ENCODE data around the gene RXRA. TPM values are rescaled to one million over a fixed set of nuclear protein-coding genes. Genes with fewer than 3 reads are reported as not detected.
A peak's percentile ranks its signal among the peaks of the same experiment; 100 is the strongest.

The RXRA gene
- total and polyA plus RNA-seq, 2 of the 13 experiments (the other 11 are each of a cell fraction or from before 2014, with no cell fraction given) = 18.9 to 29.2 TPM

DNA sequence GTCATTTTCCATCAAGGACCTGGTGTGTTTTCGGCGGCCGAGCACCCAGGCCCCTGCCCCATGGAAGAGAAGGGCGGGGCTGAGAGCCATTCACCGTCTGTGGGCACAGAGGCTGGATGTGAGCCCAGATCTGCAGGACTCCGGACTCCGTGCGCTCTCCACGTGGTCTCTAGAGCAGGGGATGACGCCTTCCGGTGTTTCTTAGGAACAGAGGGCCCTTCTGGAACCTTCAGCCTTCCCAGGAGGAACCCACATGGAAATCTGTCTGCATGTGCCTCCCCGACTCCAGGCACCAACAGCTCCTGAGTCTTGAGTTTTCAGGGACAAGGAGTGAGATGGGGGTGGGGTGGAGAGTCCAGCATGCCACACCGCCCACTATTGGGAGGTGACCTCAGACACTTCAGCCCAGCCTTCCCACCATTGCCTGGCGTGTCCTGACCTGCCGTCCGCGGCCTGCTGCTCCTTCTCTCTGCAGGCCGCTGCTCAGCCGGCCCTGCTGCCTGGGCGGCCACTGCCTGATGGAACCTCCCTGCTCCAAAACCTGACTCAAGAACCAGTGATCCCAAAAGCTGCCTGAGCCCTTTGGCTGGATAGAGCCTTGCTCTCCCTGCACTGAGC, 2.4 kb upstream of the RXRA start (continued):
- TF ChIP-seq, protein P1, sequence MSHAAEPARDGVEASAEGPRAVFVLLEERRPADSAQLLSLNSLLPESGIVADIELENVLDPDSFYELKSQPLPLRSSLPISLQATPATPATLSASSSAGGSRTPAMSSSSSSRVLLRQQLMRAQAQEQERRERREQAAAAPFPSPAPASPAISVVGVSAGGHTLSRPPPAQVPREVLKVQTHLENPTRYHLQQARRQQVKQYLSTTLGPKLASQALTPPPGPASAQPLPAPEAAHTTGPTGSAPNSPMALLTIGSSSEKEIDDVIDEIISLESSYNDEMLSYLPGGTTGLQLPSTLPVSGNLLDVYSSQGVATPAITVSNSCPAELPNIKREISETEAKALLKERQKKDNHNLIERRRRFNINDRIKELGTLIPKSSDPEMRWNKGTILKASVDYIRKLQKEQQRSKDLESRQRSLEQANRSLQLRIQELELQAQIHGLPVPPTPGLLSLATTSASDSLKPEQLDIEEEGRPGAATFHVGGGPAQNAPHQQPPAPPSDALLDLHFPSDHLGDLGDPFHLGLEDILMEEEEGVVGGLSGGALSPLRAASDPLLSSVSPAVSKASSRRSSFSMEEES (CRISPR knock-in tag; IDR thresholded peaks at IDR 0.05) = peak; percentile 85
- TF ChIP-seq RCOR2 (CRISPR knock-in tag; IDR thresholded peaks at IDR 0.05) (no peak), ZNF30 (CRISPR knock-in tag; IDR thresholded peaks at IDR 0.05) (0 out of 2 replicates have a peak, but pooled peaks have one; percentile 49), JDP2 (CRISPR knock-in tag; IDR thresholded peaks at IDR 0.05; ENCODE audit: borderline replicate concordance) (no peak), ZNF230 (CRISPR knock-in tag; IDR thresholded peaks at IDR 0.05) (no peak), MEIS2 (CRISPR knock-in tag; IDR thresholded peaks at IDR 0.05) (peak; percentile 68; the same call in 1 of the 2 replicates), ZNF317 (CRISPR knock-in tag; IDR thresholded peaks at IDR 0.05) (no peak; the same call in 1 of the 2 replicates), ZSCAN25 (CRISPR knock-in tag; IDR thresholded peaks at IDR 0.05) (peak; percentile 82), FOSL2 (CRISPR knock-in tag; IDR thresholded peaks at IDR 0.05) (peak; percentile 63), CBX5 (CRISPR knock-in tag; IDR thresholded peaks at IDR 0.05; ENCODE audit: borderline replicate concordance) (no peak), ZNF775 (CRISPR knock-in tag; IDR thresholded peaks at IDR 0.05; ENCODE audit: borderline replicate concordance) (no peak), ZNF136 (CRISPR knock-in tag; IDR thresholded peaks at IDR 0.05; ENCODE audit: low read depth) (0 out of 2 replicates have a peak, but pooled peaks have one; percentile 41), ELF3 (CRISPR knock-in tag; IDR thresholded peaks at IDR 0.05) (peak; percentile 74), ZNF430 (CRISPR knock-in tag; IDR thresholded peaks at IDR 0.05) (peak; percentile 79; the same call in 1 of the 2 replicates), ZNF781 (CRISPR knock-in tag; IDR thresholded peaks at IDR 0.05; ENCODE audit: borderline replicate concordance, not compliant biosample characterization) (peak; percentile 96), NR3C1 (CRISPR knock-in tag; IDR thresholded peaks at IDR 0.05) (no peak), ZNF577 (CRISPR knock-in tag; IDR thresholded peaks at IDR 0.05; ENCODE audit: borderline replicate concordance, low read depth) (no peak), TOE1 (CRISPR knock-in tag; IDR thresholded peaks at IDR 0.05) (no peak), SIN3A (IDR thresholded peaks at IDR 0.05; ENCODE audit: borderline replicate concordance, low read depth, low read length) (no peak), ZNF652 (CRISPR knock-in tag; IDR thresholded peaks at IDR 0.05; ENCODE audit: borderline replicate concordance, low read depth) (no peak)
- TF ChIP-seq, protein P2, sequence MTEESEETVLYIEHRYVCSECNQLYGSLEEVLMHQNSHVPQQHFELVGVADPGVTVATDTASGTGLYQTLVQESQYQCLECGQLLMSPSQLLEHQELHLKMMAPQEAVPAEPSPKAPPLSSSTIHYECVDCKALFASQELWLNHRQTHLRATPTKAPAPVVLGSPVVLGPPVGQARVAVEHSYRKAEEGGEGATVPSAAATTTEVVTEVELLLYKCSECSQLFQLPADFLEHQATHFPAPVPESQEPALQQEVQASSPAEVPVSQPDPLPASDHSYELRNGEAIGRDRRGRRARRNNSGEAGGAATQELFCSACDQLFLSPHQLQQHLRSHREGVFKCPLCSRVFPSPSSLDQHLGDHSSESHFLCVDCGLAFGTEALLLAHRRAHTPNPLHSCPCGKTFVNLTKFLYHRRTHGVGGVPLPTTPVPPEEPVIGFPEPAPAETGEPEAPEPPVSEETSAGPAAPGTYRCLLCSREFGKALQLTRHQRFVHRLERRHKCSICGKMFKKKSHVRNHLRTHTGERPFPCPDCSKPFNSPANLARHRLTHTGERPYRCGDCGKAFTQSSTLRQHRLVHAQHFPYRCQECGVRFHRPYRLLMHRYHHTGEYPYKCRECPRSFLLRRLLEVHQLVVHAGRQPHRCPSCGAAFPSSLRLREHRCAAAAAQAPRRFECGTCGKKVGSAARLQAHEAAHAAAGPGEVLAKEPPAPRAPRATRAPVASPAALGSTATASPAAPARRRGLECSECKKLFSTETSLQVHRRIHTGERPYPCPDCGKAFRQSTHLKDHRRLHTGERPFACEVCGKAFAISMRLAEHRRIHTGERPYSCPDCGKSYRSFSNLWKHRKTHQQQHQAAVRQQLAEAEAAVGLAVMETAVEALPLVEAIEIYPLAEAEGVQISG (CRISPR knock-in tag; IDR thresholded peaks at IDR 0.05) = peak; percentile 79
- TF ChIP-seq, protein P3, sequence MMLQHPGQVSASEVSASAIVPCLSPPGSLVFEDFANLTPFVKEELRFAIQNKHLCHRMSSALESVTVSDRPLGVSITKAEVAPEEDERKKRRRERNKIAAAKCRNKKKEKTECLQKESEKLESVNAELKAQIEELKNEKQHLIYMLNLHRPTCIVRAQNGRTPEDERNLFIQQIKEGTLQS (CRISPR knock-in tag; IDR thresholded peaks at IDR 0.05) = no peak
- TF ChIP-seq, protein P4, sequence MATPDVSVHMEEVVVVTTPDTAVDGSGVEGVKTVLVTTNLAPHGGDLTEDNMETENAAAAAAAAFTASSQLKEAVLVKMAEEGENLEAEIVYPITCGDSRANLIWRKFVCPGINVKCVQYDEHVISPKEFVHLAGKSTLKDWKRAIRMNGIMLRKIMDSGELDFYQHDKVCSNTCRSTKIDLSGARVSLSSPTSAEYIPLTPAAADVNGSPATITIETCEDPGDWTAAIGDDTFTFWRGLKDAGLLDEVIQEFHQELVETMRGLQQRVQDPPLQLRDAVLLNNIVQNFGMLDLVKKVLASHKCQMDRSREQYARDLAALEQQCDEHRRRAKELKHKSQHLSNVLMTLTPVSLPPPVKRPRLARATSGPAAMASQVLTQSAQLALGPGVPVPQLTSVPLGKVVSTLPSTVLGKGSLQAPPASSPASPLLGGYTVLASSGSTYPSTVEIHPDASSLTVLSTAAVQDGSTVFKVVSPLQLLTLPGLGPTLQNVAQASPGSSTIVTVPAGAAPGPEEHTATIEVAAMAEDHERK (CRISPR knock-in tag; IDR thresholded peaks at IDR 0.05; ENCODE audit: low read depth) = no peak
